ENCODE measurements around the gene PCDHB13.
"Not testable (repeated sequence)": the region's sequence is repeated elsewhere in the genome, so short reads cannot be mapped to it uniquely, and the experiment has no call there.

PCDHB13 gene

DNA sequence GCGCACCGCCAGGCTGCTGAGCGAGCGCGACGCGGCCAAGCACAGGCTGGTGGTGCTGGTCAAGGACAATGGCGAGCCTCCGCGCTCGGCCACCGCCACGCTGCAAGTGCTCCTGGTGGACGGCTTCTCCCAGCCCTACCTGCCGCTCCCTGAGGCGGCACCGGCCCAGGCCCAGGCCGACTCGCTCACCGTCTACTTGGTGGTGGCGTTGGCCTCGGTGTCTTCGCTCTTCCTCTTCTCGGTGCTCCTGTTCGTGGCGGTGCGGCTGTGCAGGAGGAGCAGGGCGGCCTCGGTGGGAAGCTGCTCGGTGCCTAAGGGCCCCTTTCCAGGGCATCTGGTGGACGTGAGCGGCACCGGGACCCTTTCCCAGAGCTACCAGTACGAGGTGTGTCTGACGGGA is 12.1 kb upstream of the PCDHB13 start:
- DNase-seq (ENCODE audit: low read depth): not testable (repeated sequence)

DNA sequence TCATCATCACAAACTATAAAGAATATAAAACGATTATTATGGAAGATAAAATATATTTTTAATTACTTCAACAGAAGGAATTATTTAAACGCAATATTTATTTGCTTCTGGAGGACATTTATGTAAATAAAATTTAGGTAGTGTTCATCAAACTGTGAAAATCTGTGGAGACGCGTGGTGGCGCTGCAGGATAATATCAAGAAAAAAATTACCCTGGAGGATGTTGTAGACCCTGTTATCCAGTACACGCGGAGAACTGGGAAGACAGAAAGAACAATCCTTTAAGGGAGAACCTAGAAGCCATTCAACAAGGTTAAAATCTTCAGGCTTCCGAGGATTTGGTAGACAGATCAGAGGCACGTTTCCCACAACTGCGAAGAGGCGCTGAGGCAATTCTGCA is 5.2 kb upstream of the PCDHB13 start, which contains the start of gene PCDHB12:
TSS of gene PCDHB12 (plus strand) at position 242 of the 400 bp plus-strand sequence. CDS start 189 bp downstream, outside the sequence.
- DNase-seq (ENCODE audit: low read depth): no peak

DNA sequence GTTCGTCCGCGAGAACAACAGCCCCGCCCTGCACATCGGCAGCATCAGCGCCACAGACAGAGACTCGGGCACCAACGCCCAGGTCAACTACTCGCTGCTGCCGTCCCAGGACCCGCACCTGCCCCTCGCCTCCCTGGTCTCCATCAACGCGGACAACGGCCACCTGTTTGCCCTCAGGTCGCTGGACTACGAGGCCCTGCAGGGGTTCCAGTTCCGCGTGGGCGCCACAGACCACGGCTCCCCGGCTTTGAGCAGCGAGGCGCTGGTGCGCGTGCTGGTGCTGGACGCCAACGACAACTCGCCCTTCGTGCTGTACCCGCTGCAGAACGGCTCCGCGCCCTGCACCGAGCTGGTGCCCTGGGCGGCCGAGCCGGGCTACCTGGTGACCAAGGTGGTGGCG is 3.4 kb upstream of the PCDHB13 start:
- not testable (repeated sequence) for DNase-seq (ENCODE audit: low read depth)

DNA sequence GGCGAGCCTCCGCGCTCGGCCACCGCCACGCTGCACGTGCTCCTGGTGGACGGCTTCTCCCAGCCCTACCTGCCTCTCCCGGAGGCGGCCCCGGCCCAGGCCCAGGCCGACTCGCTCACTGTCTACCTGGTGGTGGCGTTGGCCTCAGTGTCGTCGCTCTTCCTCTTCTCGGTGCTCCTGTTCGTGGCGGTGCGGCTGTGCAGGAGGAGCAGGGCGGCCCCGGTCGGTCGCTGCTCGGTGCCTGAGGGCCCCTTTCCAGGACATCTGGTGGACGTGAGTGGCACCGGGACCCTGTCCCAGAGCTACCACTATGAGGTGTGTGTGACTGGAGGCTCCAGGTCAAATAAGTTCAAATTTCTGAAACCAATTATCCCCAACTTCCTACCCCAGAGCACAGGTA is 2.9 kb upstream of the PCDHB13 start:
- not testable (repeated sequence) for DNase-seq (ENCODE audit: low read depth)

DNA sequence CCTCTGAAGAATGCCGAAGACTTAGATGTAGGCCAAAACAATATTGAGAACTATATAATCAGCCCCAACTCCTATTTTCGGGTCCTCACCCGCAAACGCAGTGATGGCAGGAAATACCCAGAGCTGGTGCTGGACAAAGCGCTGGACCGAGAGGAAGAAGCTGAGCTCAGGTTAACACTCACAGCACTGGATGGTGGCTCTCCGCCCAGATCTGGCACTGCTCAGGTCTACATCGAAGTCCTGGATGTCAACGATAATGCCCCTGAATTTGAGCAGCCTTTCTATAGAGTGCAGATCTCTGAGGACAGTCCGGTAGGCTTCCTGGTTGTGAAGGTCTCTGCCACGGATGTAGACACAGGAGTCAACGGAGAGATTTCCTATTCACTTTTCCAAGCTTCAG is 864 bp downstream of the PCDHB13 start:
- DNase-seq (ENCODE audit: low read depth): not testable (repeated sequence)

DNA sequence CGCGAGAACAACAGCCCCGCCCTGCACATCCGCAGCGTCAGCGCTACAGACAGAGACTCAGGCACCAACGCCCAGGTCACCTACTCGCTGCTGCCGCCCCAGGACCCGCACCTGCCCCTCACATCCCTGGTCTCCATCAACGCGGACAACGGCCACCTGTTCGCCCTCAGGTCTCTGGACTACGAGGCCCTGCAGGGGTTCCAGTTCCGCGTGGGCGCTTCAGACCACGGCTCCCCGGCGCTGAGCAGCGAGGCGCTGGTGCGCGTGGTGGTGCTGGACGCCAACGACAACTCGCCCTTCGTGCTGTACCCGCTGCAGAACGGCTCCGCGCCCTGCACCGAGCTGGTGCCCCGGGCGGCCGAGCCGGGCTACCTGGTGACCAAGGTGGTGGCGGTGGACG is 1.8 kb downstream of the PCDHB13 start:
- not testable (repeated sequence) for DNase-seq (ENCODE audit: low read depth)

DNA sequence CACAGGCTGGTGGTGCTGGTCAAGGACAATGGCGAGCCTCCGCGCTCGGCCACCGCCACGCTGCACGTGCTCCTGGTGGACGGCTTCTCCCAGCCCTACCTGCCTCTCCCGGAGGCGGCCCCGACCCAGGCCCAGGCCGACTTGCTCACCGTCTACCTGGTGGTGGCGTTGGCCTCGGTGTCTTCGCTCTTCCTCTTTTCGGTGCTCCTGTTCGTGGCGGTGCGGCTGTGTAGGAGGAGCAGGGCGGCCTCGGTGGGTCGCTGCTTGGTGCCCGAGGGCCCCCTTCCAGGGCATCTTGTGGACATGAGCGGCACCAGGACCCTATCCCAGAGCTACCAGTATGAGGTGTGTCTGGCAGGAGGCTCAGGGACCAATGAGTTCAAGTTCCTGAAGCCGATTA is 2.3 kb downstream of the PCDHB13 start:
- not testable (repeated sequence) for DNase-seq (ENCODE audit: low read depth)

DNA sequence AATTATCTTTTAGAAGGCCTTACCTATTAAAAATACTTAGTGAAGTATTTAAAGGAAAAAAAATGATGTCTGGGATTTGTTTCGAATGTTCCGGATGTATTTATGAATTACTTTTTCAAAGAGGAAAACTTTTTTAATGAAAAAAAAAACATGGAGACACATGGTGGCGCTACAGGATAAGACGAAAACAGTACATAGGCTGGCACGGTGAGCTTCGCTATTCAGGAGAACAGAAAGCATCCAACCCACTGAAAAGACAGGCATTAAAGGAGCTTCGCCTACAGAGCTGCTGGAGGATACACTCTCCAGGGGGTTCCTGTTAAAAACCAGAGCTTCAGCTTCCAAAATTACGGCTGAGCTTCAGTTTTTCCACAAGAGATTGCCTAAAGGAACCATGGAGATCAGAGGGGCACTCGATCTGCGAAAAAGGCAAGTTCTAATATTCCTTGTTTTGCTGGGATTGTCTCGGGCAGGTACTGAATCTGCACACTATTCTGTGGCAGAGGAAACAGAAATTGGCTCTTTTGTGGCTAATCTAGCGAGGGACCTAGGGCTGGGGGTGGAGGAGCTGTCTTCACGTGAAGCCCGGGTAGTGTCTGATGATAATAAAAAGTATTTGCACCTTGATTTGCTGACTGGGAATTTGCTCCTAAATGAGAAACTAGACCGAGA is 9.5 kb downstream of the PCDHB13 start, which contains the start of gene PCDHB14:
TSS of gene PCDHB14 (plus strand) at position 232 of the 672 bp plus-strand sequence. CDS start at position 395, 163 bp downstream.
- DNase-seq (ENCODE audit: low read depth): no peak

DNA sequence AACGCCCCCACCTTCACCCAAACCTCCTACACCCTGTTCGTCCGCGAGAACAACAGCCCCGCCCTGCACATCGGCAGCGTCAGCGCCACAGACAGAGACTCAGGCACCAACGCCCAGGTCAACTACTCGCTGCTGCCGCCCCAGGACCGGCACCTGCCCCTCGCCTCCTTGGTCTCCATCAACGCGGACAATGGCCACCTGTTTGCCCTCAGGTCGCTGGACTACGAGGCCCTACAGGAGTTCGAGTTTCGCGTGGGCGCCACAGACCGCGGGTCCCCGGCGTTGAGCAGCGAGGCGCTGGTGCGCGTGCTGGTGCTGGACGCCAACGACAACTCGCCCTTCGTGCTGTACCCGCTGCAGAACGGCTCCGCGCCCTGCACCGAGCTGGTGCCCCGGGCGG is 11.1 kb downstream of the PCDHB13 start:
- DNase-seq (ENCODE audit: low read depth): not testable (repeated sequence)

DNA sequence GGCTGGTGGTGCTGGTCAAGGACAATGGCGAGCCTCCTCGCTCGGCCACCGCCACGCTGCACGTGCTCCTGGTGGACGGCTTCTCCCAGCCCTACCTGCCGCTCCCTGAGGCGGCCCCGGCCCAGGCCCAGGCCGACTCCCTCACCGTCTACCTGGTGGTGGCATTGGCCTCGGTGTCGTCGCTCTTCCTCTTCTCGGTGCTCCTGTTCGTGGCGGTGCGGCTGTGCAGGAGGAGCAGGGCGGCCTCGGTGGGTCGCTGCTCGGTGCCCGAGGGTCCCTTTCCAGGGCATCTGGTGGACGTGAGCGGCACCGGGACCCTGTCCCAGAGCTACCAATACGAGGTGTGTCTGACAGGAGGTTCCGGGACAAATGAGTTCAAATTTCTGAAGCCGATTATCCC is 11.7 kb downstream of the PCDHB13 start:
- not testable (repeated sequence) for DNase-seq (ENCODE audit: low read depth)

DNA sequence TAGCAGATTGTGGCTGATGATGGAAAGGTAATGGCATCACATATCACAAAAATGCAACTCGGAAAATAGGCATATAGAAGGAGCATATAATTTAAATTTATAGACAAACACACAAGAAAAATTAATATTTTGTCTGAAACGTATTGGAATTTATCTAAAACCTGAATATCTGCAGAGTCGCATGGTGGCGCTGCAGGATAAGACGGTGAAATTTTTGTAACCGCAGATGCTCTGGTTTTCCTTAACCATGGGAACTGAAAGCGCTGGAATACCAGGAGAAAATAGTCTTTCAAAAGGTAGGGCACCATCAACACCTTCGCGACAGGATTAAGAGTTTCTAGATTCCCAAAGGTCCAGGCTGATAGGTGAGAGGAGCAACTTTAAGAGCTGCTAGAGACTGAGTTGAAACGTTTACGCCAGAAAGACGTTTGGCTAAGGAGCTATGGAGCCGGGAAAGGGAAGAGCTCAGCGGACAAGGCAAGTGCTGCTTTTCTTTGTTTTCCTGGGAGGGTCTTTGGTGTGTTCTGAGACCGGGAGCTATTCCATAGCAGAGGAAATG is 20.5 kb downstream of the PCDHB13 start:
- no peak for DNase-seq (ENCODE audit: low read depth)

DNA sequence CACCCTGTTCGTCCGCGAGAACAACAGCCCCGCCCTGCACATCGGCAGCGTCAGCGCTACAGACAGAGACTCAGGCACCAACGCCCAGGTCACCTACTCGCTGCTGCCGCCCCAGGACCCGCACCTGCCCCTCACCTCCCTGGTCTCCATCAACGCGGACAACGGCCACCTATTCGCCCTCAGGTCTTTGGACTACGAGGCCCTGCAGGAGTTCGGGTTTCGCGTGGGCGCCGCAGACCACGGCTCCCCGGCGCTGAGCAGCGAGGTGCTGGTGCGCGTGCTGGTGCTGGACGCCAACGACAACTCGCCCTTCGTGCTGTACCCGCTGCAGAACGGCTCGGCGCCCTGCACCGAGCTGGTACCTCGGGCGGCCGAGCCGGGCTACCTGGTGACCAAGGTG is 22.2 kb downstream of the PCDHB13 start:
- DNase-seq (ENCODE audit: low read depth): not testable (repeated sequence)

DNA sequence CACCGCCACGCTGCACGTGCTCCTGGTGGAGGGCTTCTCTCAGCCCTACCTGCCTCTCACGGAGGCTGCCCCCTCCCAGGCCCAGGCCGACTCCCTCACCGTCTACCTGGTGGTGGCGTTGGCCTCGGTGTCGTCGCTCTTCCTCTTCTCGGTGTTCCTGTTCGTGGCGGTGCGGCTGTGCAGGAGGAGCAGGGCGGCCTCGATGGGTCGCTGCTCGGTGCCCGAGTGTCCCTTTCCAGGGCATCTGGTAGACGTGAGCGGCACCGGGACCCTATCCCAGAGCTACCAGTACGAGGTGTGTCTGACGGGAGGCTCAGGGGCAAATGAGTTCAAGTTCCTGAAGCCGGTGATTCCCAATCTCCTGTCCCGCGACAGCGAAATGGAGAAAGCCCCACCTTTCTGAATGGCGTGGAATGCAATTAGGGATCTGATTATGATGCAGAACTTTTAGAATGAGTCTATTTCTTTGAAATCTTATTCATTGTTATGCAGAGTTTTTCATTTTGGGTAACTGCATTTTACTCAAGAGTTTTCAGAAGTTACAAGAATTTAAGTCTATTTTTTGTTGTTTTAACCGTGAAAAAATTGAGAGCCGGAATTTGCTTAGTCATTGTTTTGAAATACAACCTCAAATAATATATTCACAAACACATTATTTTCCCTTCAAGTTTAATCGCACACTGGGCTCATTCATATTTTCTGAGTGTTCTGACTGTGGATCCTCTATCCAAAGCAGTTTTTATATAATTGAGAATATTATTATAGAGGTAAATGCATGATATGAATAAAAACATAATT is 23.0 kb downstream of the PCDHB13 start:
- no peak for DNase-seq (ENCODE audit: low read depth)

DNA sequence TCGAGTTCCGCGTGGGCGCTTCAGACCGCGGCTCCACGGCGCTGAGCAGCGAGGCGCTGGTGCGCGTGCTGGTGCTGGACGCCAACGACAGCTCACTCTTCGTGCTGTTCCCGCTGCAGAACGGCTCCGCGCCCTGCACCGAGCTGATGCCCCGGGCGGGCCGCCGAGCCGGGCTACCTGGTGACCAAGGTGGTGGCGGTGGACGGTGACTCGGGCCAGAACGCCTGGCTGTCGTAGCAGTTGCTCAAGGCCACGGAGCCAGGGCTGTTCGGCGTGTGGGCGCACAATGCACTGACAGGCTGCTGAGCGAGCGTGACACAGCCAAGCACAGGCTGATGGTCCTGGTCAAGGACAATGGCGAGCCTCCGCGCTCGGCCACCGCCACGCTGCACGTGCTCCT is 27.8 kb downstream of the PCDHB13 start:
- DNase-seq (ENCODE audit: low read depth): no peak

DNA sequence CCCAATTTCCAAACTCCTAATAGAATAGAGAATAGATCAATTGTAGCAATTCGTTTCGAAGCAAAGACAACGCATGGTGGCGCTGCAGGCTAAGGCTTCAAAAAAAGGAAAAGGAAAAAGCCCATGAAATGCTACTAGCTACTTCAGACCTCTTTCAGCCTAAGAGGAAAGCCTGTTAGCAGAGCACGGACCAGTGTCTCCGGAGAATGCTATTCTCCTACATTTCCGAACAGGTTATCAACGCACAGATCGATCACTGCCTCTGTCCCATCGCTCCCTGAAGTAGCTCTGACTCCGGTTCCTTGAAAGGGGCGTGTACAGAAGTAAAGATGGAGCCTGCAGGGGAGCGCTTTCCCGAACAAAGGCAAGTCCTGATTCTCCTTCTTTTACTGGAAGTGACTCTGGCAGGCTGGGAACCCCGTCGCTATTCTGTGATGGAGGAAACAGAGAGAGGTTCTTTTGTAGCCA is 31.6 kb downstream of the PCDHB13 start, which contains the start of gene PCDHB15:
TSS of gene PCDHB15 (plus strand) at position 146 of the 468 bp plus-strand sequence. CDS start at position 330, 184 bp downstream.
- no peak for DNase-seq (ENCODE audit: low read depth)

DNA sequence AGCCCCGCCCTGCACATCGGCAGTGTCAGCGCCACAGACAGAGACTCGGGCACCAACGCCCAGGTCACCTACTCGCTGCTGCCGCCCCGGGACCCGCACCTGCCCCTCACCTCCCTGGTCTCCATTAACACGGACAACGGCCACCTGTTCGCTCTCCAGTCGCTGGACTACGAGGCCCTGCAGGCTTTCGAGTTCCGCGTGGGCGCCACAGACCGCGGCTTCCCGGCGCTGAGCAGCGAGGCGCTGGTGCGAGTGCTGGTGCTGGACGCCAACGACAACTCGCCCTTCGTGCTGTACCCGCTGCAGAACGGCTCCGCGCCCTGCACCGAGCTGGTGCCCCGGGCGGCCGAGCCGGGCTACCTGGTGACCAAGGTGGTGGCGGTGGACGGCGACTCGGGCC is 33.3 kb downstream of the PCDHB13 start:
- not testable (repeated sequence) for DNase-seq (ENCODE audit: low read depth)

DNA sequence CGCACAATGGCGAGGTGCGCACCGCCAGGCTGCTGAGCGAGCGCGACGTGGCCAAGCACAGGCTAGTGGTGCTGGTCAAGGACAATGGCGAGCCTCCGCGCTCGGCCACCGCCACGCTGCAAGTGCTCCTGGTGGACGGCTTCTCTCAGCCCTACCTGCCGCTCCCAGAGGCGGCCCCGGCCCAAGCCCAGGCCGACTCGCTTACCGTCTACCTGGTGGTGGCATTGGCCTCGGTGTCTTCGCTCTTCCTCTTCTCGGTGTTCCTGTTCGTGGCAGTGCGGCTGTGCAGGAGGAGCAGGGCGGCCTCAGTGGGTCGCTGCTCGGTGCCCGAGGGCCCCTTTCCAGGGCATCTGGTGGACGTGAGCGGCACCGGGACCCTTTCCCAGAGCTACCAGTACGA is 33.7 kb downstream of the PCDHB13 start:
- not testable (repeated sequence) for DNase-seq (ENCODE audit: low read depth)

DNA sequence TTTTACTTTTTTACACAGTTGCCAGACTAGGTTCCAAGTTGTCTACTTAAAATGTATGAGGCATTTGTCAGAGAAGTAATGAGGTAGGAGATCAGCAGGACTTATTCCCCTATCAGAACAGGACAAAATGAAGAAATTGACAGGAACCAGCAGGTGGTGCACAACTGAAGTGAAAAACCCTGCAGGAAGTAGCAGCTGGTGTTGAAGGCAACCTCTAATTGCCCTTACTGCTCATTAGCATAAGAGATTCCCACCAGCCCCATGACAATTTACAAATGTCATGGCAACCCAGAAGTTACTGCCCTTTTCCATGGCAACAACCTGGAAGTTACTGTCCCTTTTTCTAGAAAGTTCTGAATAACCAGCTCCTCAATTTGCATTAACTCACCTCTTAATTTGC is 36.9 kb downstream of the PCDHB13 start:
- no peak for DNase-seq (ENCODE audit: low read depth)

DNA sequence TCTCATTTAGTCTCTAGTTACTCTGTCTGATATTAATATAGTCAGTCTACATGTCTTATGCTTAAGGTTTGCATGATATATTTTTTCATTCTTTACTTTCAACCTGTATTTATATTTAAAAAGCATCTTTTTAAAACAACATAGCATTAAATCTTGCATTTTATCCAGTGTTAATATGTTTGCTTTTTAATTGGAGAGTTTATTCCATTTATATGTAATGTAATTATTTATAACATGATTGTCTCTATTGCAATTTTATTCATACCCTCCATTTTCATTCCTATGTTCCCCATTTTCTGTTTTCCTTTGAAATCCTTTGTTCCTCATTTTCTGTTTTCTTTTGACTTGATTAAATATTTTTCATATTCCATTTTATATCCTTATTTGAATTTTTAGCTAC is 44.7 kb downstream of the PCDHB13 start:
- no peak for DNase-seq (ENCODE audit: low read depth)

DNA sequence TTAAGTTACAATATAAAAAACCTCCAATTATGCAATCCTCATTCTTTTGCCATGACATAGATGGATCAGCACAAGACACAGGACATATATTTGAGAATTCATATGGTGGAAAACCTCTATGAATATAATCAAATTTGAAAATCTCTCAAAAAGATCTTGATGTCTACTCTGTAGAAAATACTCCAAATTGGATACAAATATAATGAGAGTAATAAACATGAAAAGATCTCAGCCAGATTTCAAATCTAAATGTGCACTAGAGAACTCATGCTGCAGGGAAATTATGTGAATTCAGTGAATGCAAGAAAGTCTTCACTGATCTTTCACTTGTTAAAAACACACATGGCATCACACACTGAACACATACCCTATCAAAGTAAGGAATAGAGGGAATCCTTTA is 45.2 kb downstream of the PCDHB13 start:
- no peak for DNase-seq (ENCODE audit: low read depth)

DNA sequence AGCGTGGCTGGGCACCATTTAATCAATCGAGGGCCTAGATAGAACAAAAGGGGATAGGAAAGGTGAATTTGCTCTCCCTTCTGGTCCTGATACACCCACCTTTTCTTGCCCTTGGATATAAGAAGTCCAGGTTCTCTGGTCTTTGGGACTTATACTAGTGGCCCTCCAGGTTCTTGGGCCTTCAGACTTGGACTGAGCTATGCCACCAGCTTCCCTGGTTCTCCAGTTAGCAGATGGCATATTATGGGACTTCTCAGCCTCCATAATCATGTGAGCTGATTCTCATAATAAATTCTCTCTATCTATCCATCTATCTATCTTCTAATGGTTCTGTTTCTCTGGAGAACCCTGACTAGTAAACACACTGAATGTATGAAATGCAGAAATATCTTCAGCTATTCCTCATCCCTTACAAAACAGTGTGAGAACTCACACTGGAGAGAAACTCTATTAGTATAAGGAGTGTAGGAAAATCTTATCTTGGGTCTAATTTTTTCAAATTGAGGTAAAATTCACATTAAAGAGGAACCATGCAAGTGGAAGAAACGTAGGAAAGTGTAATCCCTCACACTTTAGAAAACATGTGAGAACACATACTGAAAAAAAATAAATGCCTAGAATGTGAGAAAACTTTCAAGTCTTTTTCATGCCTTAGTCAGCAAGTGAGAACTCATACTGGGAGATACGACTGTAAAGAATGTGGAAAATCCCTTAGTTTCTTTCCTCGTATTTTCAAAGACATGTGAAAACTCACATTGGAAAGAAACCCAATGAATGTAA is 46.9 kb downstream of the PCDHB13 start:
- no peak for DNase-seq (ENCODE audit: low read depth)

DNA sequence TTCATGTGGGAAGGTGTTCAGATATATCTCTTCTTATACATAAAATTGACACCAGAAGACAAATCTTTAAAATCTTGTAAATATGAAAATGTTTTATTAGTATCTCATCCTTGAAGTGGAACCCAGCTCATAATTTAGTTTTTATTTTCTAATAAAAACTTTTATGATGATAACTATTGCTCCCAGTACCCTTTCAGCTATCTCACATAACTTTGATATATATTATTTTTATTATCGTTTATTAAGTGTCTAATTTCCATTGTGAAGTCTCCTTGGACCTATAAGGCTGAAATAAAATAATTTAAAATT is 47.5 kb downstream of the PCDHB13 start:
- no peak for DNase-seq (ENCODE audit: low read depth)

Measured in stimulated activated CD8-positive, alpha-beta memory T cell treated with anti-CD3 and anti-CD28 coated beads, Interleukin-12 subunit alpha, Interleukin-12 subunit beta, amount 100 ng/mL, for 1 hour (primary cell).